WTC11 (cell line): ENCODE data around the gene RGL3. TPM values are rescaled to one million over a fixed set of nuclear protein-coding genes. Genes with fewer than 3 reads are reported as not detected.
"Not testable (repeated sequence)": the region's sequence is repeated elsewhere in the genome, so short reads cannot be mapped to it uniquely, and the experiment has no call there.

Source experiments
- ATAC-seq: fragments of 200-7000 bp; cut with Tn5 transposase; 2 replicates; pipeline ENCODE4 v1.10.0; 2021; ENCODE audit warnings: mild to moderate bottlenecking, moderate library complexity
- CTCF ChIA-PET: fragments of 300-600 bp; sonication (Branson Sonifier 250); formaldehyde crosslinking; loops from one replicate; lab custom pipeline; 2021; ENCODE audit warnings: antibody characterized with exemption; lab: Charles Lee
- POLR2A ChIA-PET: fragments of 350-600 bp; sonication (Branson Sonifier 250); formaldehyde crosslinking; loops from one replicate; lab custom pipeline; 2021; ENCODE audit warnings: antibody characterized with exemption; lab: Charles Lee
- DNase-seq: peaks from one replicate; pipeline ENCODE4 v3.0.0; 2021; ENCODE audit warnings: low spot score
- H3K27ac Mint-ChIP-seq: 2 replicates; pipeline ENCODE4 v1.8.0; 2021; ENCODE audit warnings: mixed read lengths
- H3K27me3 Mint-ChIP-seq: 2 replicates; pipeline ENCODE4 v1.8.0; 2021; ENCODE audit warnings: low read depth, mild to moderate bottlenecking, moderate library complexity, mixed read lengths
- H3K36me3 Mint-ChIP-seq: 2 replicates; pipeline ENCODE4 v1.8.0; 2021; ENCODE audit warnings: mixed read lengths
- H3K4me1 Mint-ChIP-seq: 2 replicates; pipeline ENCODE4 v1.8.0; 2022; ENCODE audit warnings: mixed read lengths
- H3K4me3 Mint-ChIP-seq: 2 replicates; pipeline ENCODE4 v1.8.0; 2021; ENCODE audit warnings: mild to moderate bottlenecking, moderate library complexity, mixed read lengths
- H3K9me3 Mint-ChIP-seq: 2 replicates; pipeline ENCODE4 v1.8.0; 2021; ENCODE audit warnings: mixed read lengths
- ATF1 ChIP-seq: sonication (generic); formaldehyde crosslinking; IDR thresholded peaks from 2 replicates; pipeline ENCODE4 v1.8.1; 2023; ENCODE audit warnings: mild to moderate bottlenecking, moderate library complexity, missing genetic modification reagents
- CDX4 ChIP-seq: fragments of 250-450 bp; sonication (Bioruptor Pico); IDR thresholded peaks from 2 replicates; pipeline ENCODE4 v1.9.0; 2021; ENCODE audit warnings: moderate library complexity, mild to moderate bottlenecking, inconsistent platforms, borderline replicate concordance
- GABPB1 ChIP-seq: sonication (generic); formaldehyde crosslinking; IDR thresholded peaks from 2 replicates; pipeline ENCODE4 v1.8.1; 2023; ENCODE audit warnings: mild to moderate bottlenecking, missing genetic modification reagents
- GRHL2 ChIP-seq: fragments of 250-450 bp; sonication (Bioruptor Pico); IDR thresholded peaks from 2 replicates; pipeline ENCODE4 v1.8.0; 2022; ENCODE audit warnings: mild to moderate bottlenecking, moderate library complexity; ENCODE audit not compliant: insufficient replicate concordance, severe bottlenecking
- KAT7 ChIP-seq: sonication (generic); formaldehyde crosslinking; IDR thresholded peaks from 2 replicates; pipeline ENCODE4 v1.8.1; 2023; ENCODE audit warnings: missing genetic modification reagents, mild to moderate bottlenecking, borderline replicate concordance
- NFATC4 ChIP-seq: fragments of 250-450 bp; sonication (Bioruptor Pico); IDR thresholded peaks from 2 replicates; pipeline ENCODE4 v1.9.0; 2021; ENCODE audit warnings: mild to moderate bottlenecking
- NFYB ChIP-seq: sonication (generic); formaldehyde crosslinking; conservative IDR thresholded peaks from 2 replicates; pipeline ENCODE4 v1.8.0; 2022; ENCODE audit warnings: low read depth, missing genetic modification reagents
- NR1H2 ChIP-seq: sonication (generic); formaldehyde crosslinking; IDR thresholded peaks from 2 replicates; pipeline ENCODE4 v1.9.0; 2021; ENCODE audit warnings: mild to moderate bottlenecking, moderate library complexity, missing genetic modification reagents
- PRDM15 ChIP-seq: sonication (generic); formaldehyde crosslinking; IDR thresholded peaks from 2 replicates; pipeline ENCODE4 v1.8.0; 2022; ENCODE audit warnings: missing genetic modification reagents
- PRRX2 ChIP-seq: fragments of 250-450 bp; sonication (Bioruptor Pico); IDR thresholded peaks from 2 replicates; pipeline ENCODE4 v1.8.0; 2021; ENCODE audit warnings: mild to moderate bottlenecking
- RELA ChIP-seq: sonication (generic); formaldehyde crosslinking; IDR thresholded peaks from 2 replicates; pipeline ENCODE4 v1.8.1; 2022; ENCODE audit warnings: missing genetic modification reagents, mild to moderate bottlenecking, borderline replicate concordance
- SMAD4 ChIP-seq: sonication (generic); formaldehyde crosslinking; IDR thresholded peaks from 2 replicates; pipeline ENCODE4 v1.8.0; 2022; ENCODE audit warnings: mild to moderate bottlenecking, missing genetic modification reagents
- SP1 ChIP-seq: sonication (generic); formaldehyde crosslinking; conservative IDR thresholded peaks from 2 replicates; pipeline ENCODE4 v1.8.1; 2022; ENCODE audit warnings: missing genetic modification reagents
- TEAD1 ChIP-seq: sonication (generic); formaldehyde crosslinking; IDR thresholded peaks from 2 replicates; pipeline ENCODE4 v1.8.0; 2022; ENCODE audit warnings: mild to moderate bottlenecking, missing genetic modification reagents
- ZBTB43 ChIP-seq: sonication (generic); formaldehyde crosslinking; IDR thresholded peaks from 2 replicates; pipeline ENCODE4 v1.8.1; 2023; ENCODE audit warnings: mild to moderate bottlenecking, missing genetic modification reagents
- ZNF416 ChIP-seq: fragments of 250-450 bp; sonication (Bioruptor Pico); IDR thresholded peaks from 2 replicates; pipeline ENCODE4 v1.9.0; 2021; ENCODE audit warnings: mild to moderate bottlenecking, inconsistent platforms
- total RNA-seq: library from RNA; stranded (reverse); gene quantifications from 3 replicates; pipeline ENCODE4 v1.2.3, GENCODE V29; 2021

The RGL3 gene
- total RNA-seq, 1 experiment from 2014 or later, result 69.0 TPM

GRCh38 chr19:11410682-11411081 is 8.4 kb downstream of the RGL3 start (continued):
- TF ChIP-seq SMAD4 (no peak), GRHL2 (CRISPR knock-in tag) (no peak), SP1 (CRISPR knock-in tag) (no peak), ZNF416 (CRISPR knock-in tag) (no peak), KAT7 (no peak), NFATC4 (CRISPR knock-in tag) (no peak), TEAD1 (CRISPR knock-in tag) (no peak)
- TF ChIP-seq, all 79 proteins: peak for 0

GRCh38 chr19:11408591-11408990 is 10.5 kb downstream of the RGL3 start:
- DNase-seq, result no peak
- TF ChIP-seq CDX4 (no peak), RELA (CRISPR knock-in tag) (no peak), ATF1 (CRISPR knock-in tag) (no peak), PRDM15 (CRISPR knock-in tag) (no peak), NFYB (CRISPR knock-in tag) (no peak), PRRX2 (CRISPR knock-in tag) (no peak), NR1H2 (CRISPR knock-in tag) (no peak)
- TF ChIP-seq, all 79 proteins: peak for 0
- CTCF ChIA-PET, result no interaction called here
- no peaks in the 10 kb centered on the region for H3K4me1 Mint-ChIP-seq
- H3K9me3 Mint-ChIP-seq, result no peaks in the 10 kb centered on the region
- no peak for ATAC-seq
- H3K27ac Mint-ChIP-seq, result no peak overlapping the region
- no peak overlapping the region for H3K4me3 Mint-ChIP-seq
- POLR2A ChIA-PET, result interaction anchor here (0.7 kb wide), 1 partner anchor 104 kb away, joined by 3 read pairs; no protein-coding TSS in a partner anchor
- no peaks in the 10 kb centered on the region for H3K27me3 Mint-ChIP-seq
- H3K36me3 Mint-ChIP-seq, result peaks cover 41% of the 10 kb centered on the region

GRCh38 chr19:11406703-11407236 is 12.3 kb downstream of the RGL3 start:
- not testable (repeated sequence) for H3K9me3 Mint-ChIP-seq, DNase-seq, H3K27ac Mint-ChIP-seq, ATAC-seq, H3K4me1 Mint-ChIP-seq, H3K4me3 Mint-ChIP-seq, H3K27me3 Mint-ChIP-seq
- ChIA-PET CTCF (interaction anchor here (0.6 to 3.3 kb wide), 11 partner anchors 12 to 113 kb away, joined by 3 to 66 read pairs (median 4); partner anchors contain the start of genes EPOR, ODAD3, PRKCSH and RAB3D), POLR2A (interaction anchor here (0.6 to 1.8 kb wide), 3 partner anchors 10 to 99 kb away, joined by 3 to 7 read pairs (median 4); no protein-coding TSS in a partner anchor)
- peaks cover 39% of the 10 kb centered on the region for H3K36me3 Mint-ChIP-seq

GRCh38 chr19:11405846-11406643 is 13.1 kb downstream of the RGL3 start:
- POLR2A ChIA-PET, result interaction anchor here (0.6 to 1.8 kb wide), 3 partner anchors 12 to 252 kb away, joined by 4 to 7 read pairs (median 5); partner anchors contain the start of gene RGL3
- DNase-seq (peak; percentile 75), ATAC-seq (peak; percentile 96)
- no peak for TF ChIP-seq GABPB1 (CRISPR knock-in tag)
- TF ChIP-seq NFYB (CRISPR knock-in tag), result 0 out of 2 replicates have a peak, but pooled peaks have one; percentile 12
- TF ChIP-seq SP1 (CRISPR knock-in tag), result peak; percentile 58
- peak; percentile 38; the same call in 1 of the 2 replicates for TF ChIP-seq ZBTB43
- H3K27me3 Mint-ChIP-seq, result no peaks in the 10 kb centered on the region
- no peaks in the 10 kb centered on the region for H3K4me1 Mint-ChIP-seq
- H3K4me3 Mint-ChIP-seq, result no peak overlapping the region
- peaks cover 34% of the 10 kb centered on the region for H3K36me3 Mint-ChIP-seq
- H3K27ac Mint-ChIP-seq, result no peak overlapping the region
- CTCF ChIA-PET, result interaction anchor here (0.9 to 3.3 kb wide), 13 partner anchors 12 to 112 kb away, joined by 3 to 66 read pairs (median 5); partner anchors contain the start of genes EPOR, ODAD3, PRKCSH and RGL3
- H3K9me3 Mint-ChIP-seq, result no peaks in the 10 kb centered on the region
